ENCODE measurements around the gene CD164.

CD164 gene

DNA sequence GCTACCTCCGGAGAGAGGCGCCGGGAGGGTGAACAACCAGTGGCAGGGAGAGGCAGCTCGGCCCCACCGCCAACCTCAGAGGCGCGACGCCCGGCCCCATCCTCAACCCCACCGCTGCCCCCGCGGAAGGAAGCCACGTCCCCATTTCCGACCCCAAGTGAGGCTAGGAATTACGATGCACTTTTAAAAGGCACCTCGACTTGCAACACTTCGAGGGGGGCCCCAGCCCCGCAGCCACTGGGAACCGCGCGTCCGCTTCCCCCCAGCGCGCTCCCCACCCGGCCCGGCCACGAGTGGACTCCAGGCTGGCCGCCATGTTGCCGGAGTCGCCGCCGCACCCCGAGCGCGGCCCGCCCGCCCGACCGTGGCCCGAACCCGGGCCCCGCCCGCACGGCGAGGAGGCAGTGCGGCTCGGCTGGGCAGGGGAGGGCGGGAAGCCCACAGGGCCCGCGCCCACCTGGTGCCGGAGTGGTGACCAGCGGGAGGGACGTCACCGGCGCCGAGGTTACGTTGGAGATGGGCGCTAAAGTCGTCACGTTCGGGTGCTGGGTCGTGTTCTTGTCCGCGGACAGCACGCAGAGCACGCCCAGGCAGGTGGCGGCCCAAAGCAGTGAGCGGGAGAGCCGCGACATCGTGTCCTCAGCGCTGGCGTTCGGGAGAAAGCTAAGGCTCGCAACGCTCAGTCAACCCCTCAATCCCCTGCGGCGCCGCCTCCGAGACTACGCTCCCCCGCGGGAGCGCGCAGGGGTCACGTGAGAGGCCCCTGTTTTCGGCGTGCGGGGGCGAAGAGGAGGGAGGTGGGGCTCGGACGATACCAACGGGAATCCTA is at the start of gene CD164:
Gene CD164 (minus strand): TSS at position 721 of the 829 bp plus-strand sequence. CDS start 89 bp downstream, at position 632.
- in situ Hi-C loops (cut with MboI; ENCODE audit: low sequenced_read_pairs): loop anchor here (5.0 to 25.0 kb wide), 3 partner anchors 195 to 845 kb away; partner anchors contain the start of genes CEP57L1 and SESN1
- no peaks in the 10 kb centered on the region for H3K27me3 ChIP-seq (ENCODE audit: low read depth)

DNA sequence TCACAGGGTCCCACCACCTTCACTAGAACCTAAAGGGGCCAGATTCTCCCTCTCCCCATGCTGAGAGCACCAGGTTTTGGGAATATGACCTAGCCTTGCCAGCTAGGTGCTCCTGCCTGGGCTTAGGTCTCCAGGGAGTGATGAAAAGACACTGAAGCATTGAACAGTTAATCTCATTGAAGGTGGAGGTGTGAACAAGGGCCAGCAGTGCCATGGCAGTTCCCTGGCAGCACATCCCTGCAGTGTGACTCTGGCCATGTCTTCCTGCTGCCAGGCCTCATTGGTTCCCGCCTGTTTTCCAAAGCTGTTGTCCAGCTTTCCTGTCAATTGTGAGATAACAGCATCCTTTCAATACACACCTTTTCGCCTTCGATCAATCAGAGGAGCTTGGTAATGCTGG is 47.2 kb upstream of the CD164 start:
- Histone ChIP-seq H3K27me3 (ENCODE audit: low read depth) (no peaks in the 10 kb centered on the region), H3K4me3 (no peak overlapping the region), H3K4me1 (peaks cover 5% of the 10 kb centered on the region), H3K36me3 (replicated peaks) (no peaks in the 10 kb centered on the region), H3K9me3 (no peaks in the 10 kb centered on the region)
- in situ Hi-C loops (cut with MboI; ENCODE audit: low sequenced_read_pairs): no loop called here
- DNase-seq (ENCODE audit: low spot score in 2 of 2): no peak

More for the DNA sequence above, at the start of gene CD164:
- Histone ChIP-seq H3K36me3 (replicated peaks) (peaks cover 16% of the 10 kb centered on the region), H3K4me3 (peak within 1 kb of the TSS; percentile 84), H3K9me3 (no peaks in the 10 kb centered on the region), H3K4me1 (peaks cover 15% of the 10 kb centered on the region)
- peak; percentile 84 to 95 for DNase-seq (ENCODE audit: low spot score in 2 of 2)

DNA sequence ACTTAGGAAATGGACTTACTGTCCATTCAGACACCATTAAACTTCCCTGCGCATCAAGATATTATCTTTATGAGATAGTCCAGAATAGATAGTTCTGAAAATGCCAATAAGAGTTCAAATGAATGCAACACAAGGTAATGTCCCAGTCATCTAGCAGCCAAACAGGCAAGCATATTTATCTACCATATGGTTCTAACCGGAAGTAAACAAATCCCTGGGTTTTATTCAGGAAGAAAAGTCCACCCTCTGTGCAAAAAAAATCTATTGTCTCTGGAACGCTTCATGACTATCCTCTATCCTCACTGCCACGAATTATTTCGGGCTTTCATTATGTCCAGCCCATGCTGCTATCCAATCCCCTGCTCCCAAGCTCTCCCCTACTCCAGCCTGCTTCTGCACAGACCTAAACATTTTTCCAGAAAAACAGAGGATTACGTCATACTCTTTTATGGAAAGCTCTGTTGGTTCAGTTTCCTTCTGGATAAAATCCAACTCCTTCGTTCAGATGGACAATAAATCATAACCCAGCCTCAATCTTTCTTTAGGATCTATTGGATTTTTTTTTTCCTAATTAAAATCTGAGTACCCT is 46.7 kb upstream of the CD164 start:
- H3K4me1 ChIP-seq: peaks cover 2% of the 10 kb centered on the region; the same call in 1 of the 2 replicates
- H3K36me3 ChIP-seq (replicated peaks): no peaks in the 10 kb centered on the region
- in situ Hi-C loops (cut with MboI; ENCODE audit: low sequenced_read_pairs): no loop called here
- no peaks in the 10 kb centered on the region for H3K27me3 ChIP-seq (ENCODE audit: low read depth)
- H3K9me3 ChIP-seq: no peaks in the 10 kb centered on the region
- no peak for DNase-seq (ENCODE audit: low spot score in 2 of 2)
- no peak overlapping the region for H3K4me3 ChIP-seq

- no peaks in the 10 kb centered on the region for H3K9me3 ChIP-seq
- in situ Hi-C loops (cut with MboI; ENCODE audit: low sequenced_read_pairs): no loop called here
- H3K27me3 ChIP-seq (ENCODE audit: low read depth): 0 out of 2 replicates have a peak, but pooled peaks cover 3% of the 10 kb centered on the region
- DNase-seq (ENCODE audit: low spot score in 2 of 2): no peak
- no peaks in the 10 kb centered on the region for H3K36me3 ChIP-seq (replicated peaks)
- H3K4me3 ChIP-seq: no peak overlapping the region
- no peaks in the 10 kb centered on the region for H3K4me1 ChIP-seq
These were observed 42.7 kb upstream of the CD164 start for GRCh38 chr6:109424946-109425345.

GRCh38 chr6:109421184-109421583 is 38.9 kb upstream of the CD164 start:
- in situ Hi-C loops (cut with MboI; ENCODE audit: low sequenced_read_pairs): no loop called here
- Histone ChIP-seq H3K9me3 (no peaks in the 10 kb centered on the region), H3K4me1 (no peaks in the 10 kb centered on the region), H3K4me3 (no peak overlapping the region), H3K36me3 (replicated peaks) (no peaks in the 10 kb centered on the region), H3K27me3 (ENCODE audit: low read depth) (0 out of 2 replicates have a peak, but pooled peaks cover 3% of the 10 kb centered on the region)
- DNase-seq (ENCODE audit: low spot score in 2 of 2): no peak

DNA sequence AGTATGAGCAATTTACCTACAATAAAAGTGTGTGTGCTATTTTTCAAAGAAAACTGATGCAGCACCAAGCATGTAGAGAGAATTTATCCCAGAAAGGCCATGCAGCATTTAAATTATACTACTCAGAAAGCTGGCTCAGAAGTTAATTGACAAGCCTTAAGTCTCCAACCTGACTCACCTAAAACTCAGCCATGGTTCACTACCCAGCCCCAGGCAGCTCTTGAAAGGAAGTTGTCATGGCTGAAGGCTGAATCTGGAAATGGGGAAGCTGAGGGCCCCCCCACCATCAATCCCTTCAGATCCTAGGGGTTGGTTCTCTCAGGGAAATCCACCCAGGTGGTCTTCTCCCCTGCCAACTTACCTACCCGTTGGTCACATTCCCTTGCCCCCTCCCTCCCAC is 38.5 kb upstream of the CD164 start:
- Histone ChIP-seq H3K4me1 (no peaks in the 10 kb centered on the region), H3K4me3 (no peak overlapping the region), H3K36me3 (replicated peaks) (no peaks in the 10 kb centered on the region), H3K9me3 (no peaks in the 10 kb centered on the region), H3K27me3 (ENCODE audit: low read depth) (0 out of 2 replicates have a peak, but pooled peaks cover 3% of the 10 kb centered on the region)
- in situ Hi-C loops (cut with MboI; ENCODE audit: low sequenced_read_pairs): no loop called here
- DNase-seq (ENCODE audit: low spot score in 2 of 2): no peak

GRCh38 chr6:109417646-109418045 is 35.4 kb upstream of the CD164 start:
- no peaks in the 10 kb centered on the region for H3K4me1 ChIP-seq
- H3K27me3 ChIP-seq (ENCODE audit: low read depth): 0 out of 2 replicates have a peak, but pooled peaks cover 3% of the 10 kb centered on the region
- no peaks in the 10 kb centered on the region for H3K9me3 ChIP-seq
- in situ Hi-C loops (cut with MboI; ENCODE audit: low sequenced_read_pairs): no loop called here
- DNase-seq (ENCODE audit: low spot score in 2 of 2): no peak
- no peak overlapping the region for H3K4me3 ChIP-seq
- H3K36me3 ChIP-seq (replicated peaks): no peaks in the 10 kb centered on the region

DNA sequence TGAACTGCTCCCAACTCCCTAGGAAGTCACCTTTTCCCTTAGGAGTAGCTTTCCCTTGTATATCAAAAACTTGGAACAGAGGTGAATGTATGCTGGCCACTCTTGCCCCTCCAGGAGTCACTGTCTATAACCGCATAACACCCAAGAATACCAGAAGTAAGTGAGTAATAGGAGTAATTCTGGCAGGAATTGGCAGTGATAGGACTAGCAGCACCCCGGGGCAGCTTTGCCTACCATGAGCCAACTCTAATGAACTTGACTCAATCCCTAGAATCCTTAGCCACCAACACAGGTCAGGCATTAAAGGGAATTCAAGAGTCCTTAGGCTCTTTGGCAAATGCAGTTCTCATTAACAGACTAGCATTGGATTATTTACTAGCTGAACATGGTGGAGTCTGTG is 28.8 kb upstream of the CD164 start:
- no peak for DNase-seq (ENCODE audit: low spot score in 2 of 2)
- peaks cover 3% of the 10 kb centered on the region; the same call in 1 of the 2 replicates for H3K27me3 ChIP-seq (ENCODE audit: low read depth)
- in situ Hi-C loops (cut with MboI; ENCODE audit: low sequenced_read_pairs): no loop called here
- H3K36me3 ChIP-seq (replicated peaks): no peaks in the 10 kb centered on the region
- no peaks in the 10 kb centered on the region for H3K9me3 ChIP-seq
- no peak overlapping the region for H3K4me3 ChIP-seq
- H3K4me1 ChIP-seq: no peaks in the 10 kb centered on the region

GRCh38 chr6:109406196-109406595 is 23.9 kb upstream of the CD164 start:
- H3K4me1 ChIP-seq: no peaks in the 10 kb centered on the region
- H3K27me3 ChIP-seq (ENCODE audit: low read depth): peaks cover 3% of the 10 kb centered on the region; the same call in 1 of the 2 replicates
- DNase-seq (ENCODE audit: low spot score in 2 of 2): no peak
- H3K9me3 ChIP-seq: no peaks in the 10 kb centered on the region
- no peaks in the 10 kb centered on the region for H3K36me3 ChIP-seq (replicated peaks)
- no peak overlapping the region for H3K4me3 ChIP-seq
- in situ Hi-C loops (cut with MboI; ENCODE audit: low sequenced_read_pairs): no loop called here

DNA sequence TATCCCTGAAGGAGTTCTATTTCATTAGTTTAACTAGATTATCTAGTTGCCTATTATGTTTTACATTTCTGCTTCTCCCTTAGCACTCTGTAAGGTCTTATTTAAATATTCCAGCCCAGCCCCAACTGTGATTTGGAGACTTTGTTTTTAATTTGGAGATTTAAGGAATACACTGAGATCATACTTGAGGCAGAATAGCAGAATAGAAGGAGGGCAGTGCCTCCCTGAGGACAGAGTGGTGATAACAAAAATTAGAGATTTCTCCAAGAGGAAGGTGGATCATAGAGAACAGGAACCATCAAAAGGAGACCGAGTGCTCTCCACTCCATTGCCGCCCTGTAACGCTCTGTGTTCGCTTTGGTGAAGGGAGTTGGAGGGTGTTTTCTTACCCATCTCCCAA is 14.8 kb upstream of the CD164 start:
- in situ Hi-C loops (cut with MboI; ENCODE audit: low sequenced_read_pairs): loop anchor here (25.0 kb wide), 1 partner anchor 860 kb away; no protein-coding TSS in a partner anchor
- no peak overlapping the region for H3K4me3 ChIP-seq
- no peaks in the 10 kb centered on the region for H3K36me3 ChIP-seq (replicated peaks)
- no peak for DNase-seq (ENCODE audit: low spot score in 2 of 2)
- H3K4me1 ChIP-seq: no peaks in the 10 kb centered on the region
- no peaks in the 10 kb centered on the region for H3K27me3 ChIP-seq (ENCODE audit: low read depth)
- H3K9me3 ChIP-seq: no peaks in the 10 kb centered on the region

- DNase-seq (ENCODE audit: low spot score in 2 of 2): no peak
- in situ Hi-C loops (cut with MboI; ENCODE audit: low sequenced_read_pairs): loop anchor here (25.0 kb wide), 1 partner anchor 859 kb away; no protein-coding TSS in a partner anchor
- Histone ChIP-seq H3K9me3 (no peaks in the 10 kb centered on the region), H3K36me3 (replicated peaks) (no peaks in the 10 kb centered on the region), H3K27me3 (ENCODE audit: low read depth) (no peaks in the 10 kb centered on the region), H3K4me1 (no peaks in the 10 kb centered on the region), H3K4me3 (no peak overlapping the region)
These were observed 13.9 kb upstream of the CD164 start for GRCh38 chr6:109396046-109396718.

DNA sequence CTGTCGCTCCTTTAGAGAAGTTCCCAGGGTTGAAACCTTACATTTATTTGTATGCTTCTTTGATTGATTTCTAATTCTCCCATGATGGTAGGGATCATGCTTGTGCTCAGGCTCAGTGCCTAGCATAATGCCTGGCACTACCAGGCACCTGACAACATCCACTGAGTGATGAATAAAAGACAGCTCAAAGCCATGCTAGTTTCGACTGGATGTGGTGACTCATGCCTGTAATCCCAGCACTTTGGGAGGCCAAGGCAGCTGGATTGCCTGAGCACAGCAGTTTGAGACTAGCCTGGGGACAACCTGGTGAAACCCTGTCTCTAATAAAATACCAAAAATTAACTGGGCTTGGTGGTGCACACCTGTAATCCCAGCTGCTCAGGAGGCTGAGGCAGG is 11.6 kb upstream of the CD164 start:
- H3K4me1 ChIP-seq: no peaks in the 10 kb centered on the region
- no peaks in the 10 kb centered on the region for H3K36me3 ChIP-seq (replicated peaks)
- no peaks in the 10 kb centered on the region for H3K9me3 ChIP-seq
- in situ Hi-C loops (cut with MboI; ENCODE audit: low sequenced_read_pairs): loop anchor here (25.0 kb wide), 1 partner anchor 857 kb away; no protein-coding TSS in a partner anchor
- no peaks in the 10 kb centered on the region for H3K27me3 ChIP-seq (ENCODE audit: low read depth)
- H3K4me3 ChIP-seq: no peak overlapping the region
- DNase-seq (ENCODE audit: low spot score in 2 of 2): no peak

- Histone ChIP-seq H3K4me1 (no peaks in the 10 kb centered on the region), H3K4me3 (no peak overlapping the region), H3K36me3 (replicated peaks) (no peaks in the 10 kb centered on the region), H3K27me3 (ENCODE audit: low read depth) (no peaks in the 10 kb centered on the region), H3K9me3 (no peaks in the 10 kb centered on the region)
- DNase-seq (ENCODE audit: low spot score in 2 of 2): no peak
- in situ Hi-C loops (cut with MboI; ENCODE audit: low sequenced_read_pairs): loop anchor here (25.0 kb wide), 1 partner anchor 856 kb away; no protein-coding TSS in a partner anchor
These were observed 11.1 kb upstream of the CD164 start for GRCh38 chr6:109393157-109393885.
